ENCODE measurements around the gene TCEAL7. TPM values are rescaled to one million over a fixed set of nuclear protein-coding genes. Genes with fewer than 3 reads are reported as not detected.

The TCEAL7 gene
- total and polyA plus RNA-seq, 9 of the 15 experiments (the other 6 are each of a cell fraction or from before 2014, with no cell fraction given), result 0.07 to 0.34 (median 0.13) TPM; not detected in 4

- TF ChIP-seq ZBTB11 (CRISPR knock-in tag; IDR thresholded peaks at IDR 0.05) (no peak), SIN3B (IDR thresholded peaks at IDR 0.05; ENCODE audit: low read depth) (no peak), ZNF280B (CRISPR knock-in tag; IDR thresholded peaks at IDR 0.05) (no peak), HDAC2 (IDR thresholded peaks at IDR 0.05) (no peak), RBFOX2 (IDR thresholded peaks at IDR 0.05; ENCODE audit: low read depth, low read length) (peak; percentile 49; the same call in 1 of the 2 replicates), FOXA1 (IDR thresholded peaks at IDR 0.05; ENCODE audit: borderline replicate concordance) (no peak), ZNF384 (IDR thresholded peaks at IDR 0.05; ENCODE audit: low read depth, low read length) (no peak), KLF13 (tag; IDR thresholded peaks at IDR 0.05; ENCODE audit: borderline replicate concordance, low read depth) (no peak), PHTF2 (CRISPR knock-in tag; IDR thresholded peaks at IDR 0.05) (no peak), U2AF1 (optimal IDR thresholded peaks at IDR 0.05; ENCODE audit: low read depth, low read length) (no peak), ZNF212 (CRISPR knock-in tag; IDR thresholded peaks at IDR 0.05) (no peak), ZBTB17 (CRISPR knock-in tag; IDR thresholded peaks at IDR 0.05) (no peak), CTBP1 (IDR thresholded peaks at IDR 0.05; ENCODE audit: borderline replicate concordance) (no peak), HNRNPH1 (optimal IDR thresholded peaks at IDR 0.05; ENCODE audit: low read depth, low read length) (no peak), FOXP1 (CRISPR knock-in tag; IDR thresholded peaks at IDR 0.05) (no peak), MBD1 (CRISPR knock-in tag; IDR thresholded peaks at IDR 0.05) (no peak), ZNF124 (CRISPR knock-in tag; IDR thresholded peaks at IDR 0.05) (no peak), HNRNPK (IDR thresholded peaks at IDR 0.05; ENCODE audit: low read depth, low read length, poor library complexity, severe bottlenecking) (no peak), NFE2 (IDR thresholded peaks at IDR 0.05; ENCODE audit: low read depth) (no peak), CHD2 (IDR thresholded peaks at IDR 0.05; ENCODE audit: low read depth, low read length) (no peak), HNRNPLL (IDR thresholded peaks at IDR 0.05; ENCODE audit: low read depth, low read length, poor library complexity, severe bottlenecking) (no peak), FOXK1 (CRISPR knock-in tag; IDR thresholded peaks at IDR 0.05; ENCODE audit: borderline replicate concordance) (no peak)
Measured at GRCh38 chrX:103356130-103356798, 26.2 kb downstream of the TCEAL7 start, which contains the start of gene TCEAL9 (continued).

Data from K562 (cell line).